BLaER1 (cell line): Measurements from ENCODE around the gene IAH1.
A peak's percentile ranks its signal among the peaks of the same experiment; 100 is the strongest.

Experiments used
- H3K27ac ChIP-seq: shearing (Covaris generic); formaldehyde crosslinking; 2 replicates; pipeline ENCODE4 v1.8.1; 2022
- H3K27me3 ChIP-seq: shearing (Covaris generic); formaldehyde crosslinking; 2 replicates; pipeline ENCODE4 v1.8.1; 2022
- H3K36me3 ChIP-seq: shearing (Covaris generic); formaldehyde crosslinking; 2 replicates; pipeline ENCODE4 v1.8.1; 2022
- H3K4me1 ChIP-seq: shearing (Covaris generic); formaldehyde crosslinking; 2 replicates; pipeline ENCODE4 v1.8.1; 2022
- H3K4me2 ChIP-seq: shearing (Covaris generic); formaldehyde crosslinking; 2 replicates; pipeline ENCODE4 v1.8.1; 2022
- H3K4me3 ChIP-seq: shearing (Covaris generic); formaldehyde crosslinking; 2 replicates; pipeline ENCODE4 v1.8.1; 2022
- H3K9ac ChIP-seq: shearing (Covaris generic); formaldehyde crosslinking; 2 replicates; pipeline ENCODE4 v1.8.1; 2022
- H3K9me3 ChIP-seq: shearing (Covaris generic); formaldehyde crosslinking; 2 replicates; pipeline ENCODE4 v1.8.1; 2022
- H4K20me1 ChIP-seq: shearing (Covaris generic); formaldehyde crosslinking; 2 replicates; pipeline ENCODE4 v1.8.1; 2022
- Cebpa-rat ChIP-seq: shearing (Covaris generic); IDR thresholded peaks from 2 replicates; pipeline ENCODE4 v1.8.1; 2022

IAH1 gene, protein sequence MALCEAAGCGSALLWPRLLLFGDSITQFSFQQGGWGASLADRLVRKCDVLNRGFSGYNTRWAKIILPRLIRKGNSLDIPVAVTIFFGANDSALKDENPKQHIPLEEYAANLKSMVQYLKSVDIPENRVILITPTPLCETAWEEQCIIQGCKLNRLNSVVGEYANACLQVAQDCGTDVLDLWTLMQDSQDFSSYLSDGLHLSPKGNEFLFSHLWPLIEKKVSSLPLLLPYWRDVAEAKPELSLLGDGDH

DNA sequence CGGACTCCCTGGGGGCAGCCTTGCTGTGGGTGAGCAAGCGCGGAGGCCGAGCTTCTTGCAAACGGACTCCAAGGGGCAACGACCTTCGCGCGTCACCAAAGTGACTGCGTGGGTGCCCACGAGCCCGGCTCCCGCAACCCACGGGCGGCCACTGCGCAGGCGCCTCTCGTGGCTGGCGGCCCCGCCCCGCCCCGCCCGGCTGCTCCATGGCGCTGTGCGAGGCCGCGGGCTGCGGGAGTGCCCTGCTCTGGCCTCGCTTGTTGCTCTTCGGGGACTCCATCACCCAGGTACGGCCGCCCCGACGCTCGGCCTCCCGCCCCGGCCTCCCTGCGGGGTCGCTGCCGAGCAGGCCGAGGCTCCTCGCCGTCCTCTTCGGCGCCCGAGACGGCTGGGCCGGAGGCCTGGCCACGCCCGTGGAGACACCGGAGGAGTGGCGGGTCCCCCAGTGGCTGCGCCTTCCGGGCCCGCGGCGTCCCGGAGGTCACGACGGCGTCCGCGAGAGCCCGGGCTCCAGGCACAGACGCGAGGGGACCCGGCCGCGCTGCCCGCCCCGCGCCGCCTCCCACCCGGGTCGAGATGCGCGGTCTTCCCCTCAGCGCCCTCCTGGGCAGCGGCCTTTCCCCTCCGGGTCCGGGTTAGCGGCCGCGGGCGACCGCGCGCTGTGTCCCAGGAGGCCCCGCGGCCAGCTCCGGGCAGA, at the start of gene IAH1:
Gene IAH1, plus strand, starts transcription at position 191 of the 697 bp plus-strand sequence. Its CDS starts 16 bp downstream, at position 207.
- Histone ChIP-seq H3K9me3 (no peaks in the 10 kb centered on the region), H3K27me3 (no peaks in the 10 kb centered on the region), H3K4me2 (peak within 1 kb of the TSS; percentile 98), H3K27ac (peak within 1 kb of the TSS; percentile 91), H4K20me1 (0 out of 2 replicates have a peak, but pooled peaks cover 8% of the 10 kb centered on the region), H3K36me3 (peaks cover 58% of the 10 kb centered on the region), H3K4me3 (peak within 1 kb of the TSS; percentile 80), H3K9ac (peak within 1 kb of the TSS; percentile 88), H3K4me1 (peaks cover 47% of the 10 kb centered on the region)
- no peak for TF ChIP-seq Cebpa-rat

DNA sequence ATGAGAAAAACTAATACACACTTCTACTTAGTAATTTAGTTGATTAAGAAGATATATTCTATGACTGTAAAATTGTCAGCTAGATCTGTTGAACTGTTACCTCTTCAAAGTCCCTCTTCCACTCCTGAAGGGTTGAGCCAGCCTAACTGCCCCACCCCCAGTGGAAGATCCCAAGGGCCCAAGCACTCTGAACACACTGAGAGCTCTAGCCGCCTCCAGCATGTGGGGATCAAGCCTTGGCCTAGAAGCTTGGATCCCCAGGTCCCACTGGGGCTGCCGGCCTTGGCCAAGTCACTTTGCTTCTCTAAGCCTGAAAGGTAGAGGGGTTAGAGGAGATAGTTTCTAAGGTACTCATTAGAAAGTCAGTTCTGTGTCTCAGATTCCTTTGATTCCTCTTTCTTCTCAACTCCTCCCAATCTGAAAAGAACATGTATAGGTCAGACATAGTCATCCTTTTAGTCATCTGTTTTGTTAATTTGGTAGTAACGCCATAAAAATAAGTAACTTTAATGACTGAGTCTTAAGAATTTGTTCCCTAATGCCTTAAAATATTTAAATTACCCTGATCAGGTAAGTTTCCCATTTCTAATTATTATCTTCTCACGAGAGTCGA, 45.3 kb upstream of the IAH1 start:
- no peaks in the 10 kb centered on the region for H4K20me1 ChIP-seq
- H3K36me3 ChIP-seq: peaks cover 66% of the 10 kb centered on the region
- H3K4me3 ChIP-seq: no peak overlapping the region
- H3K9ac ChIP-seq: no peak overlapping the region
- no peak overlapping the region for H3K4me2 ChIP-seq
- TF ChIP-seq Cebpa-rat: no peak
- H3K4me1 ChIP-seq: peaks cover 24% of the 10 kb centered on the region
- no peaks in the 10 kb centered on the region for H3K9me3 ChIP-seq
- no peak overlapping the region for H3K27ac ChIP-seq
- no peaks in the 10 kb centered on the region for H3K27me3 ChIP-seq

DNA sequence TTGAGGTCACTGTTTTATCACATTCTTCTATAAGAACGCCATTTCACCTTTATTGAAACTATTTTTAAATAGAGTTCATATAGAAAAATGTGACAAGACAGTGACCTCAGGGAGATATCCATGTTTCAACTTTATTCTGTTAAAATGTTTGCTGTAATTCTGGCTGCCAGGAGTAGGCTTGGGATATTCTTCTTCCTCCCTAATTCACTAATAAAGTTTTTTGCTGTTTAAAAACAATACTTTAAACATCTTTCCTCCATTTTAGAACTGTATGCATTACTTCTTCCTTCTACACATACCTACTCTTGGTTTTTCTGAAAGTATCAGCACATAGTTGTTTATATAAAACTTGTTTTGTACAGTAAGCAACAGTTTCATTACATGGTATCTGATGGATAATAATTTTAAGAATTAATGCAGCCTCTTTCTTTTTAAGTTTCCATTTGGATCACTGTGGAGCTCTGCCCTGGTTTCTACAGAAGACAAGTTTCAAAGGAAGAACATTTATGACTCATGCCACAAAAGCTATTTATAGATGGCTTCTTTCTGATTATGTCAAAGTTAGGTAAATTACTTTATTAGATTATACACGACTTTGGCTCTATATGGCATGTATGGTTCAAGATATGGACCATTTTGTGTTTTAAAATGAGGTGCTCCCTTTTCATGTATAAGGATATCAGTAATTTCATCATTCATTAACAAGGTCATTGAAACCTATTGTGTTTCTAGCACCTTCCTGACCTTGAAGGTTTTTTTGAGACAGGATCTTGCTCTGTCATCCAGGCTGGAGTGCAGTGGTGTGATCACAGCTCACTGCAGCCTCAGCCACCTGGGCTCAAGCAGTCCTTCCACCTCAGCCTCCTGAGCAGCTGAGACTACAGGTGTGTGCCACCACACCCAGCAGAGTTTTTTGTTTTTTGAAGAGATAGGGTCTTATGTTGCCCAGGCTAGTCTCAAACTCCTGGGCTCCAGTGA, 43.7 kb upstream of the IAH1 start:
- H3K27me3 ChIP-seq: no peaks in the 10 kb centered on the region
- H3K9ac ChIP-seq: no peak overlapping the region
- H3K4me1 ChIP-seq: peaks cover 23% of the 10 kb centered on the region
- peaks cover 78% of the 10 kb centered on the region for H3K36me3 ChIP-seq
- no peak overlapping the region for H3K4me3 ChIP-seq
- no peak for TF ChIP-seq Cebpa-rat
- no peaks in the 10 kb centered on the region for H4K20me1 ChIP-seq
- no peak overlapping the region for H3K27ac ChIP-seq
- no peak overlapping the region for H3K4me2 ChIP-seq
- H3K9me3 ChIP-seq: no peaks in the 10 kb centered on the region

DNA sequence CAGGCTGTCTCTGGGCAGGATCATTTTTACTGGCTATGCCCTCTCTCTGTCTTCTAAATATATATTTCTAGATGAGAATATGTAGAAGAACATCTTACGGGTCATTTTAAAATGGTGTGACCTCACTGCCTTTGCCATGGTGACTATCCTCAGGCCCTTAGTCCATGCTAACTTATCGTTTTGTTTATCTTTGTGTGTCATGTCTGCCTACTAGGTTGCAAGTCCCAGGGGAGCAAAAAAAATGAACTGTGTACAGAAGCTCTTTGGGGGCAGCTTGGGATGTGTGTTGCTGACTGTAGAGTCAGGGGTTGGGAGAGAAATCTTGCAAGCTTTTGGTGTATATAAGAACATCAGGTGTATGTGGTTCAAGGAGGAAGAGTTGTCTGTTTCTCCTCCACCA, 39.9 kb upstream of the IAH1 start:
- Histone ChIP-seq H4K20me1 (no peaks in the 10 kb centered on the region), H3K4me1 (peaks cover 17% of the 10 kb centered on the region), H3K9me3 (no peaks in the 10 kb centered on the region), H3K4me2 (peak overlapping the region; percentile 39), H3K27ac (no peak overlapping the region; the same call in 1 of the 2 replicates), H3K9ac (0 out of 2 replicates have a peak overlapping the region, but pooled peaks have one; percentile 3), H3K4me3 (no peak overlapping the region), H3K36me3 (peaks cover 95% of the 10 kb centered on the region), H3K27me3 (no peaks in the 10 kb centered on the region)
- TF ChIP-seq Cebpa-rat: no peak

DNA sequence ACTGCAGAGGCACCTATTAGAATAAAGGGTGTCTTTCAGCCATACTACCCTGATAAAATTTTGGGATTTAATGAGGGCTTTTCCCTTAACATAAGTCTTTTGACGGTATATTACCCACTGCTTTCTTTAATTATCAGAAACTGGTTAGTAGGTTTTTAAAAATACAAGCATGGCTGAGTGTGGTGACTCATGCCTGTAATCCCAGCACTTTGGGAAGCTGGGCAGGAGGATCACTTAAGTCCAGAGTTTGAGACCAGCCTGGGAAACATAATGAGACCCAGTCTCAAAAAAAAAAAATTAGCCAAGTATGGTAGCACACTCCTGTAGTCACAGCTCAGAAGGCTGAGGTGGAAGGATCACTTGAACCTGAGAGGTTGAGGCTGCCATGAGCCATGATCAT, 34.8 kb upstream of the IAH1 start:
- no peaks in the 10 kb centered on the region for H3K9me3 ChIP-seq
- H3K4me3 ChIP-seq: no peak overlapping the region
- H4K20me1 ChIP-seq: no peaks in the 10 kb centered on the region
- no peaks in the 10 kb centered on the region for H3K27me3 ChIP-seq
- H3K27ac ChIP-seq: no peak overlapping the region
- H3K4me1 ChIP-seq: peaks cover 10% of the 10 kb centered on the region
- H3K4me2 ChIP-seq: no peak overlapping the region
- no peak overlapping the region for H3K9ac ChIP-seq
- TF ChIP-seq Cebpa-rat: no peak
- peaks cover 91% of the 10 kb centered on the region for H3K36me3 ChIP-seq

DNA sequence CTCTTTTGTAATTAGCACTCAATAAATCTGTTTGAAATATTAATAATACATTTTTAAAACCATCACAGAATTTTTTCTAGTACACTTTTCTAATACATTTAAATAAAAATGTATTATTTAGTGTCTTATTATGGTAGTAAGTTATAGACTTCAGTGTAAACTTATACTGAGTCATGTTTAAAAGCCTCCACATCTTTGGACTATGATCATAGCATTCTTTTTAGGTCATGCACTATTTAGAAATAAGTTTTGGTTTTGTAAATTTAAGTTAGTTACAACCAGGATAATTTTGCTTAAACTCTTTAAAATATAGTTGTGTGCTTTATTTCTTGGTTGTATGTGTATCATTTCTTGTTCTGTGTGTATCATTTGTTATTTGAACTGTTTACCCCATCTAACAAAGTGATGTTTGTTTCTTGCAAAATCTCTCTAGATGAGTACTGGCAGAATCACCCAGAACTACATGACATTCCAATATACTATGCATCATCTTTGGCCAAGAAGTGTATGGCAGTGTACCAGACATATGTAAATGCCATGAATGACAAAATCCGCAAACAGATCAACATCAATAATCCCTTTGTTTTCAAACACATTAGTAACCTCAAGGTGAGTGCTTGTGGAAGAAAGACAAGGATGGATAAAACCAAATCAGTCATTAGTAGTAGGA, 34.2 kb upstream of the IAH1 start:
- Histone ChIP-seq H3K9ac (no peak overlapping the region), H3K9me3 (no peaks in the 10 kb centered on the region), H4K20me1 (no peaks in the 10 kb centered on the region), H3K36me3 (peaks cover 94% of the 10 kb centered on the region), H3K27me3 (no peaks in the 10 kb centered on the region), H3K4me1 (peaks cover 3% of the 10 kb centered on the region), H3K4me3 (no peak overlapping the region), H3K27ac (no peak overlapping the region), H3K4me2 (no peak overlapping the region)
- TF ChIP-seq Cebpa-rat: no peak

DNA sequence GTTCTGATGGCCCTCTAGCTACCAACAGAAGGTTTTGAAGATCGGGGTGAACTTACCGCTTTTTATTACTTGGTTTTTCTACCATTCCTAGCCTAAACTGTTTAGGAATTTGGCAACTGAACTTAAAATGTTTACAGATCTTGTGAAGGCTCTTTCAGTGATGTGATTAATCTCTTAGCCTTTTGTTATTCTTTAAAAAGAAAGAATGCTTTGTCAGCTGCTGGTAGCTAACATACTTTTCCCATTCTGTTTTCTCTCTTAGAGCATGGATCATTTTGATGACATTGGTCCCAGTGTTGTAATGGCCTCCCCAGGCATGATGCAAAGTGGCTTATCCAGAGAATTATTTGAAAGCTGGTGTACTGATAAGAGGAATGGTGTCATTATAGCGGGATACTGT, 32.8 kb upstream of the IAH1 start:
- Histone ChIP-seq H3K4me3 (no peak overlapping the region), H3K9me3 (no peaks in the 10 kb centered on the region), H3K27me3 (no peaks in the 10 kb centered on the region), H3K4me1 (no peaks in the 10 kb centered on the region), H3K36me3 (peaks cover 95% of the 10 kb centered on the region), H3K9ac (no peak overlapping the region), H4K20me1 (no peaks in the 10 kb centered on the region), H3K4me2 (no peak overlapping the region), H3K27ac (no peak overlapping the region)
- no peak for TF ChIP-seq Cebpa-rat

DNA sequence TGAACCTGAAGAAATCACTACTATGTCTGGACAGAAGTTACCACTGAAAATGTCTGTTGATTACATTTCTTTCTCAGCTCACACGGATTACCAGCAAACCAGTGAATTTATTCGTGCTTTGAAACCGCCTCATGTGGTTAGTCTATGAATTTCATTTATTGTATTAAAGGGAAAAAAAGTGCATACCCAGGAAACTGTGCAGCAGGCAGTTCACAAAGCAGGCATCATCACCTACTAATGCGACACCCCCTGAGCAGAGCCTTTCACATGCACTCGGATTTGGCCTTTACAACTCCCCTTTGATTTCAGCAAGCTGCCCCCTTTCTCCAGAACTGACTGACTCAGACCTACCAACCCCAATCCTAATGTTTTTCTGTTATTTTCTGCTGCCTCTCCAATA, 30.8 kb upstream of the IAH1 start:
- Histone ChIP-seq H3K36me3 (peaks cover 95% of the 10 kb centered on the region), H3K9me3 (no peaks in the 10 kb centered on the region), H3K27me3 (no peaks in the 10 kb centered on the region), H3K9ac (no peak overlapping the region), H3K4me3 (no peak overlapping the region), H3K4me2 (no peak overlapping the region), H4K20me1 (no peaks in the 10 kb centered on the region), H3K27ac (no peak overlapping the region), H3K4me1 (no peaks in the 10 kb centered on the region)
- no peak for TF ChIP-seq Cebpa-rat

DNA sequence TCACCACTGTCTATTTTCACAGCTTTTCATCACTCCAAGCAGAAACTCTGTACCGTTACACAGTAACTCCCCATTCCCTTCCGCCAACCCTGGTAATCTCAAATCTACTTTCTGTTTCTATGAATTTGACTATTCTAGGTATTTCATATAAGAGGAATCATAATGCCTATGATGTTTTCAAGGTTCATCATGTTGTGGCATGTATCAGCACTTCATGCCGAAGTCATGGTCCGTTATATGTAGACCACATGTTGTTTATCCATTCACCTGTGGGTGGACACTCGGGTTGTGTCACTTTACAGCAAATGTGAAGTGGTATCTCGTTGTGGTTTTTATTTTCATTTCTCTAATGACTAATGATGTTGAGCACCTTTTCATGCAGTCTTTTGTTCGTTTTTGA, 29.3 kb upstream of the IAH1 start:
- peaks cover 97% of the 10 kb centered on the region for H3K36me3 ChIP-seq
- H3K4me1 ChIP-seq: no peaks in the 10 kb centered on the region
- TF ChIP-seq Cebpa-rat: no peak
- no peak overlapping the region for H3K4me3 ChIP-seq
- no peak overlapping the region for H3K9ac ChIP-seq
- no peaks in the 10 kb centered on the region for H3K27me3 ChIP-seq
- H3K27ac ChIP-seq: no peak overlapping the region
- H3K9me3 ChIP-seq: no peaks in the 10 kb centered on the region
- H4K20me1 ChIP-seq: no peaks in the 10 kb centered on the region
- no peak overlapping the region for H3K4me2 ChIP-seq
